ENCODE data around the gene FIZ1. TPM values are rescaled to one million over a fixed set of nuclear protein-coding genes. Genes with fewer than 3 reads are reported as not detected.
A peak's percentile ranks its signal among the peaks of the same experiment; 100 is the strongest.

Gene FIZ1
- total RNA-seq, 1 experiment from 2014 or later, result 21.5 TPM

GRCh38 chr19:55625004-55625326 lies 25.6 kb upstream of the FIZ1 start:
- Histone ChIP-seq H3K27ac (ENCODE audit: insufficient read length, low read depth, low read length) (no peak overlapping the region), H3K23me2 (ENCODE audit: insufficient read length, low read depth, low read length, poor library complexity, severe bottlenecking) (no peaks in the 10 kb centered on the region), H2BK15ac (ENCODE audit: low read depth, low read length) (no peak overlapping the region), H2BK120ac (ENCODE audit: low read depth, low read length, poor library complexity, severe bottlenecking) (no peak overlapping the region), H2BK5ac (ENCODE audit: insufficient read length, low read length) (no peak overlapping the region), H4K8ac (replicated peaks; ENCODE audit: insufficient read length, low read depth, low read length) (no peak overlapping the region), H3K18ac (ENCODE audit: insufficient read length, low read depth, low read length) (no peak overlapping the region), H3K56ac (ENCODE audit: insufficient read length, low read depth, low read length) (no peak overlapping the region), H2BK12ac (ENCODE audit: insufficient read length, low read depth, low read length) (no peak overlapping the region), H3T11ph (ENCODE audit: low read length) (no peak overlapping the region), H4K20me1 (ENCODE audit: control insufficient read depth, insufficient read depth, insufficient read length) (no peaks in the 10 kb centered on the region), H3K4me2 (ENCODE audit: insufficient read depth, insufficient read length, low read length) (peak overlapping the region; percentile 25), H3K79me1 (ENCODE audit: insufficient read depth, low read depth, low read length, poor library complexity, severe bottlenecking) (no peaks in the 10 kb centered on the region), H3K27me3 (ENCODE audit: insufficient read depth, low read length) (no peaks in the 10 kb centered on the region), H3K4ac (ENCODE audit: low read depth, low read length) (no peak overlapping the region), H3K23ac (ENCODE audit: insufficient read length, low read depth, low read length) (no peak overlapping the region), H3K4me1 (ENCODE audit: insufficient read depth, low read length) (no peaks in the 10 kb centered on the region), H2AK5ac (ENCODE audit: insufficient read length, low read length) (no peak overlapping the region), H3K79me2 (ENCODE audit: insufficient read depth, low read length) (no peaks in the 10 kb centered on the region), H3K9ac (ENCODE audit: extremely low read depth, insufficient read length, low read length) (no peak overlapping the region), H4K5ac (ENCODE audit: insufficient read length, low read depth, low read length) (no peak overlapping the region), H2AFZ (ENCODE audit: low read length) (no peak overlapping the region), H4K91ac (ENCODE audit: insufficient read length, low read depth, low read length) (no peak overlapping the region), H3K14ac (ENCODE audit: insufficient read depth, low read length) (no peak overlapping the region), H2BK20ac (ENCODE audit: low read depth, low read length, poor library complexity, severe bottlenecking) (no peak overlapping the region), H3K9me3 (ENCODE audit: control insufficient read depth, low read depth, low read length) (no peaks in the 10 kb centered on the region)
- WGBS (ENCODE audit: extremely low coverage, insufficient read length, low lambda C conversion rate), result no CpG with 5 or more reads among the region's 11 CpGs
- Mint-ChIP-seq H3K27ac (peak overlapping the region; percentile 70 to 99 (median 81); a peak in 4 of 7 replicates), H3K4me1 (peaks cover 8 to 14% of the 10 kb centered on the region in 2 experiments), H3K4me3 (peak overlapping the region; percentile 85 to 89), H3K9me3 (no peaks in the 10 kb centered on the region; a peak in 1 of 5 replicates), H3K27me3 (ENCODE audit: low read depth) (peaks cover 2% of the 10 kb centered on the region), H3K36me3 (ENCODE audit: insufficient read depth in 1 of 3, low read depth in 3 of 3) (peaks cover 12 to 18% (median 17%) of the 10 kb centered on the region in 3 experiments; a peak in 6 of 7 replicates)
- no peak for DNase-seq
- no peak for TF ChIP-seq CTCF (conservative IDR thresholded peaks at IDR 0.05)
